Cerebellar cortex (tissue), 1 donor: Measurements from ENCODE around the gene CFP.
"Not testable (repeated sequence)": the region's sequence is repeated elsewhere in the genome, so short reads cannot be mapped to it uniquely, and the experiment has no call there.

ENCODE experiments used
- DNase-seq: peaks from one replicate; pipeline ENCODE4 v3.0.0-alpha.2; 2015; ENCODE audit warnings: low spot score

Gene CFP

DNA sequence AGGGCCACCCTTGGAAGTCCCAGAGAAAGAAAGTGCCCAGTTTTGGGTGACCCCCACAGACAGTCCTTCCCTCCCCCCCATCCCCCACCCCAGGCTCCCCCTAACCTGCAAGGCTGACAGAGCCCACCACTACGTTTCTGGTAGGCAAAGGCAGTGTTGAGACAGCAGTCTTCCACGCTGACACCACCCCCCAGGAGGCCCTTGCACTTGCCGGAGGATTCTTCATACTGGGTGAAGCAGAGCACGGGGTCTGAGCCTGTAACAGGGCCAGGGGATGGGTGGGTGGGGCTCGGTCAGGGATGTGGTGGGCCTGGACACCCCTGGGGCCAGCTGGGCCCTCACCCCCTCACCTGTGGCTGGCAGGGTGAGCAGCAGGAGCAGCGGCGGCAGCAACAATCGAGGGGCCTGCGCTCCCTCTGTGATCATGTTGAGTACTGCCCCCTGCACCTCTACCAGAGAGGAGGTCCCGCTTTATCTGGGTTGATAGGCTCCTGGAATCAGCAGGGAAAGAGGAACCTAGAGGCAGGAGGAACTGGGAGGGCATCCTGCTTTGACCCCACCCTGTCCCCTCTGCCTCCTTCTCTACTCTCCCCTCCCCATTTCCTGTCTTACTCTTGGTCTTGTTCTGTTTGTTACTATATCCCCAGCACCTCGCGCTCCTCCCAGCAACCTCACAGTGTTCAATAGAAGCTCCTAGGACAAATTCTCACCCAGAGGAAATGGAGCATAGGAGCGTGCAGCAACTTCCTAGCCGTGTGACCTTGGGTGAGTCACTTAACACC, at the start of gene CFP:
TSS of gene CFP (minus strand) at position 512 of the 782 bp plus-strand sequence. CDS start at position 426, 86 bp downstream.
- DNase-seq: no peak

DNA sequence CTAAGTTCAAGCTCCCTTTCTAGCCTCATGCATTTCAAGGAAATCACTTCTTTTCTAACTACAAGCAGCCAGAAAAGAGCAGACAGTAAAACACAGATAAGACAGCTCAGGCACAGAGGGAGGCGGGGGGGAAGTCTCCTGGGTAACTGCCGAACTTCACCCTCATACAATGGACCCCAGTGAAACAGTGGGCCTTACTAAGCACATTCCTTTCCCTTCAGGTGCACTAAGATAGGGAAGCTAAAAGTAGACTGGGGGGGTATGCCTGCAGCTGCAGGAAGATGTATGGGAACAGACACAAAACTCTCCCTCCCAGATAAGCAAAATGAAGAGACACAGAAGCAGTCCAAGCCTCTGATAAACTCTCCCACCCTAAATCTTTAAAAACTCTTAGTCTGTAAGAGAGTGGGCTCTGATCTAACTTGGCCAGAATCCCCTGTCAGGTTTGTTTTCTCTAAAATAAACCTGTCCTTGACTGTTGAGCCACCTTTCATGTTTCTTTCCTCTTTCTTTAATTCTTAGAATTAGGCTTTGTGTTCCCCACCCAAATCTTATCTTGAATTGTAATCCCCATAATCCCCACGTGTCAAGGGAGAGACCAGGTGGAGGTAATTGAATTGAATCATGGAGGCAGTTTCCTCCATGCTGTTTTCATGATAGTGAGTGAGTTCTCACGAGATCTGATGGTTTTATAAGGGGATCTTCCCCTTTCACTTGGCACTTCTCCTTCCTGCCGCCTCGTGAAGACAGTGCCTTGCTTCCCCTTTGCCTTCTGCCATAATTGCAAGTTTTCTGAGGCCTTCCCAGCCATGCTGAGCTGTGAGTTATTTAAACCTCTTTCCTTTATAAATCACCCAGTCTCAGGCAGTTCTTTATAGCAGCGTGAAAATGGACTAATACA, 46.5 kb upstream of the CFP start:
- DNase-seq: not testable (repeated sequence)

DNA sequence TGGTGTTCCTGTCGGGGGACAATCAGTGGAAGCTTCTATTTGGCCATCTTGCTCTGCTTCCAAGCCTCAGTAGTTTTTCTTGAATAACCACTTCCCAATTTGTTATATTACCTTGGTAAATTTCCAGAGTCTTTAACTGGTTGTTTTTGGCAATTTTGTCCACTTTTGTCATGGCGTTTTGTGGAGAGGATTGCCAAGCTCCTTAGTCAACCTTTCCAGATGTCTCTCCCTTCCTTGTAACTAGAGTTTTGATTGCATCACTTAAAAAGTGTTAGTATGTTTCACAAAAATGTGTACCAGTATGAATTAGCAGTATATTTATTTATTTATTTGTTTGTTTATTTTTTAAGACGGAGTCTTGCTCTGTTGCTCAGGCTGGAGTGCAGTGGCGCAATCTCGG, 45.0 kb upstream of the CFP start:
- DNase-seq: no peak

DNA sequence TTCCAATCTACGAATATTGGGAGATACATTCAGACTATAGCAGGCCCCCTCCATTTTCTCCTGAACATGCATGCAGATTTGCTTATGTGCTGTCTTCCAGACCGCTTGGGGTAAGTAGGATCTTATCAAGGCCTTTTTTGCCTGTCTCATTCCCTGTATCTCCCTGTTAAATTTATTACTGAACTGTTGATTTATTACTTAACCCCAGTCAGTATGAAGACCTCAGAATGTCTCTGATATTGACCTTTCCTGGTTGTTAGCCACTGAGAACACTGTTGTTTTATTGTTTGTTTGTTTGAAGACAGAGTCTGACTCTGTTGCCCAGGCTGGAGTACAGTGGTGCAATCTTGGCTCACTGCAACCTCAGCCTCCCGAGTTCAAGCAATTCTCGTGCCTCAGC, 36.1 kb upstream of the CFP start:
- not testable (repeated sequence) for DNase-seq

DNA sequence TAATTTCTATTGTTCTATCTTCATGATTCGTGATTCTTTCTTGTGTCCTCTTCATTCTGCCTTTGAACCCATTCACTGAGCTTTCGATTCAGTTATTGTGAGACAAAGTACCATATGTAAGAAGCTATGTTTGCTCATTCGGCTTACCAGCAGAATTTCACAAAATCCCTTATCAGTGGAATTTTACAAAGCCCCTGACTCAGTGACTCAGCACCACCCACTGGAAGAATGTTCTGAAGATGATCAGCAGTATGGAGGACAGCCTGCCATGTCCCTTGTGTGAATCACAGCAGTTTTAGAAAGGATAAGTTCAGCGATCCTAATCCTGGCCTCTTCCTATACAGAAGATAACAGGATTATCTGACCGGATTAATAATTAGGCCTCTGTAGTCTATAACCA, 35.0 kb upstream of the CFP start:
- DNase-seq: no peak

DNA sequence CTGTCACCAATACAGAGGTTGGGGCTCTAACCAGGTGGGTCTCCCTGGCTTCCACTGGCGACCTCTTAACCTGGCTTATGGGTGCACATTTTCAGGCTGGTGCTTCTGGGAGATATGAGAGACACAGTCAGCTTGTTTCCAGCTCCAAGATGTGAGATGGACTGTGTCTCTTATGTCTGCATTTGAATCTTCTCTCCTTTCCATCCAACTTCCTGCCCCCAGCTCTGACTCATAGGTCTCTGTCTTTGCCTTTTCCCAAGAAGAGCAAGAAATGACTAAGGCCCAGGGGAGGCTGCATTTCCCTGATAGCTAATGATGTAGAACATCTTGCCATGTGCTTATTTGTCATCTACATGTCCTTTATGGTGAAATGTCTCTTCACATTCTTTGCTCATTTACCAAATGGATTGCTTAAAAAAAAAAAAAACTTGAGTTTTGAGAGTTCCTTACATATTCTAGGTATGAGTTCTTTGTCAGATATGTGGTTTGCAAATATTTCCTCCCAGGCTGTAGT, 32.5 kb upstream of the CFP start:
- DNase-seq: no peak

DNA sequence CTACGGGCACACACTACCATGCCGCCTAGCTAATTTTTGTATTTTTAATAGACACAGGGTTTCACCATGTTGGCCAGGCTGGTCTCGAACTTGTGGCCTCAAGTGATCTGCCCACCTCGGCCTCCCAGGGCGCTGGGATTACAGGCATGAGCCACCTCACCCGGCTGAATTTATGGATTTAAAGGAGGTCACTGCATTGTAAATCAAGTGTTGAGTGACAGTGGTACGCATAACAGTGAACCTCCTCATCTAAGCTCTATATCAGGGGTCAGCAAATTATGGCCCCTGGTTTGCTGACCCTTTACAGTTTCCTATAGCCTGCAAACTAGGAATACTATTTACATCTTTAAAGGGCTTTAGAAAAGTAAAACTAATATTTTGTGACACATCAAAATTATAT, 31.8 kb upstream of the CFP start:
- no peak for DNase-seq

DNA sequence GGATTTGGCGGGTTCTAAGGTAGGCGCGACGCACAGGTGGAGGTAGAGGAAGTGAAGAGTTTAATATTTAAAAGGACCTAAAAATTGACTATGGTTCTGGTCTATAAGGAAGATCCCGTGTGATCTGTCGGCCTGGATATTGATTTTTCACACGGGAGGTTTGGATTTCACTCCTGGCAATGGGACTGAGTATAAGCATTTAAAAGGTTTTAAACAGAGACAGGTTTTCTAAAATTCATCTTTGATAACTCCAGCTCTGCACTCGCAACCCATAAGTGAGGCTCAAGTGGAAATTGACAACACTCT, 29.6 kb upstream of the CFP start:
- DNase-seq: no peak

DNA sequence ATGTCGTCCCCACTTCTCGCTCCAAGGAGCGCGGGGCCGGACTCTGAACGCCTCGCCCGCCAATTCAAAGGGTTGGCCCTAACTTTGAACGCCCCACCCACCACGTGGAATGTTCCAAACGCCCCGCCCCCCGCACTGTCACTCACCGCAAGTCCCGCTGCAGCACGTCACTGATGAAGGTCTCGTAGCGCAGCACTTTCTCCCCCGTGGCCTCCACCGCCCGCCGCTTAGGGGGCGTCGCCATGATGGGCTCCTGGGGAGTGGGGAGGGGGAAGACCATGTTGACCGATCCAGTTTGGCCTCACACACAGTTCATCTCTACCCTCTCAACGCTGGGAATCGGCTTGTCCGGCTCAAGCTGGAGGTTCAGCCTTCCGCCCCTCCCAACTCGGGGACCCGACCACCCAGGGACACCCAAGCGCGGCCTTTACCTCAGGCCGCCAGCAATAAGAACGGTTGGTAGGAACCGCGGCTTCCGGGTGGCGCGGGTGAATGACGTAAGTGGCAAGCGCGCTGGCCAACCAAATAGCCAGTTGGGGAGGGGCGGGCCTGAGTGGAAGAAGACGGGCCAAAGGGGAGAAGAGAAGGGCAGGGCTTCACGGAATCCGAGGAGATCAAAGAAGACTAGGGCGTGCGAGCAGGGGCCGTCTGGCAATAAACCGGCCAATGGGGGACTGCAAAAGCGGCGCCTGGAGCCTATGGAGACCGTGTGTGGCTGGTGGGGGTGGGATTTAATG, 29.1 kb upstream of the CFP start, which contains the start of gene UXT:
TSS of gene UXT (minus strand) at position 497 of the 737 bp plus-strand sequence. CDS start at position 244, 253 bp downstream.
- peak; percentile 94 for DNase-seq

DNA sequence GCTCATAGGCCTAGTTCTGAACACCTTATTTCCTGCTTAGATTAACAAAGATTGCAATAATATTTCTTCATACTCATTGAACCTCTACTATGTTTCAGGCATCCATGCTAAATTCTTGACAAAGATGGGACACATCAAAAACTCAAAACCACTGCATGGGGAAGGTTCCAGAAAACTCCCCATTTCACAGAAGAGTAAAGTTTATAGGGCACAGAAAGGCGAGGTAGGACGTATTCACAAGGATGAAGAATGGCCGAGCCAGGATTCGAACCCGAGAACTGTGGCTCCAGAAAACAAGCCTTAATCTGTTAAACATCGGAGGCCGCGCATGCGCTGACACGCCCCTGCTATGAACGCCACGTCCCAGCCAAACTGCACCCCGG, 28.6 kb upstream of the CFP start:
- DNase-seq: no peak

DNA sequence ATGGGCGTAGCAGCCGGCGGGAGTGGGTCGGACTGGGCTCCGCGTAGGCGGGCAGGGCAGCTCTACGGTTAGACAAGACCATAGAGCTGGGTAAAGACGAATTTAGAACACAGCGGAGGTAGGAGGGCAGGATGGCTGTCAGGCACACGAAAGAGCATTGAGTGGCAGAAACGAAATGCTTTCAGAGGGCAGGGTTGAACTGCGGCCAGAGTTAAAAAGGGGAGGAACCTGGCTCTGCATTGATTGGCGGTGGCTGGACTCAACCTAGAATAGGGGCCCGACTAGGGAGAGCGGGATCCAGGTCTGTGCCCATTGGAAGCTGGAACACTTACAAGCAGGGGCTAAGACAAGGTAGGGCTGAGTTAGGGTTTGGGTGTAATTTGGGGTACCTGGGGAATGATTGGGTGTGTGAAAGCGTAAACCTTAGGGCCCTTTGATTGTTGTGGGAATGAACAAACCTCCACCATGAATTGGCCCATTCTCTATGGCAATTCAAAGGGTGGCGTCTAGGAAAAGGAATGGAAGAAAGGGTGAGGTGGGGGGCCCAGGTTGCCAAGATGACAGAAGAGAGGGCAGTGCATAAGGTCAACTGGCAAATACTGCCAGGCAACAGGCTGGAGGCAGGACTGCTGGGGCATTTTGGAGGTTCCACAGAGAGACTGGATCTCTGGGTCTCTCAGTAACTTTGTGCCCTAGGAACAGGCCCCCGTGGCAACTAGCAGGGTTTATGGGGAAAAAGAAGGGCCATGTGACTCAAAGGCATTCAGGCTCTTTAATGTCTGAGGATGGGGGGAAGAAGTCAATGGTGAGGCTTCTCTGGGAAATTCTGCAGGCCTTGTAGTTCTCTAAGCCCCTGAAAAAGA, 21.5 kb upstream of the CFP start:
- no peak for DNase-seq

DNA sequence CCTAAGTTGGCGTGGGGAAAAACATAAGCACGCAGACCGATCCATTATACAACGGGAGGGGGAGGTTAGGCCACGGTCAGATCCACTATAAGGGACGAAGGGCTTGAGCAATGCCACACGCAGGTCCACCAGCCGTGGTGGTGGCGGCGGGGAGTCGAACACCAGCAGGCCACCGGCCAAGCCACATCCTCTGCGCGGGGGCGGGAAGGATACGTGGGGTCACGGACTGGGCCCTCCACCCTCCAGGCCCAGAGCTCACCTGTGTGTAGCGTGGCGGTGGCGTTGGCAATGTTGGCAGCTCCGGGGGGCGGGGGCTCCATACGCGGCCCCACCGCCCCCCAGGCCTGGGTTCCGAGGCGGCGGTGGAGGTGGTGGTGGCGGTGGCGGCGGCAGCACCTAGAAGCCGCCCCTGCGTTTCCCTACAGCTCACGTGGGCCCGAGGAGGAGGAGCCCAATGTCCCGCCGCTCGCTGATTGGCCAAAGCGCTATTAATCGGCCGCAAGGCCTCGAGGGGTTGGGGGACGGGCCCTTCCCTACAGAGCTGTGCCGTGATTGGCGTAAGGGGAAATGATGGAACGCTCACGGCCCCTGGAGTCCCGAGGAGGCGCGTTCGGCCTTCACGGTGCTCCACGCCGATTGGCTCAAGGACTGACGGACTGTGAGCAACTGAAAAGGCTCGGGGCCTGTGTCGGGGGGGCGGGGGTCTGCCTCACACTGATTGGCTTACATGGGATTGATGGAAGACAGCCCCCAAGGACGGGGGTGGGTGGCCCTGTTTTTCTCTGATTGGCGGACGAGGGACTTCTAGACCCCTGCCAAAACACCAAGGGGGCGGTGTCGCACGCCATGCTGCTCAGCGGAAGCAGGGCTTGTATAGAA, 20.7 kb upstream of the CFP start, which contains the start of gene ELK1:
TSS of gene ELK1 (minus strand) at position 400 of the 879 bp plus-strand sequence. CDS start 9,122 bp downstream, outside the sequence.
- peak; percentile 98 for DNase-seq

DNA sequence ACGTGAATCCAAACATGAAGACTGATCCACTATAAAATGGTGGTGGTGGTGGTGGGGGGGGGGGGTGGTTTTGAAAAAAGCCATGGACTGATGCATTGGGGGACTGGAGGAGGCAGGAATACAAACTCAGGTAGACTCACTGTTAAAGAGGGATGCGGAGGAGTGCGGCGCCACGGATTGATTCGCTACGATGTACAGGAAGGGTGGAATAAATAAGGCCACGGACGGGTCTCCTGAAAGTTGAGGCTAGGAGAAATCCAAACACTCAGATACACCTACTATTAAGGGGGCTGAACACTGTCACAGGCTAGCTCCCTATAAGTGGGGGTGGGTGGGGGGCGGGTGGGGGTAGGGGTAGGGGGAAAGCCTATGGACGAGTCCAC, 20.0 kb upstream of the CFP start:
- DNase-seq: no peak

DNA sequence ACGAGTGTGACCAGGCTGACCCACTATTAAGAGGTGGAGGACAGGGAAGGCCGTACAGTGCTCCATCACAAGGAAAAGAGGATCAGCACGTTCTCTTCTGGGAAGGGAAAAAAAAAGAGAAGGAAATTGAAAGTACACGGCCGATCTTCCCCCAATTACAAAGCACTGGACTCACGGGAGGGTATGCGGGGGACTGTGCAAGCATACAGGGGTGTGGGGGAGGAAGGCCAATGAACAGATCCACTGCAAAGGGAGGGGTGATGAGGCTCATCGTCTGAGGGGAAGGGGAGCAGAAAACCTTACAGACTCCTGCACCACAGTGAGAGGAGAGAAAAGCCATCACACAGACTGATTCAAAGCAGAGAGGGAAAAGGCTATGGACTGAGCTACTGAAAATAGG, 19.5 kb upstream of the CFP start:
- no peak for DNase-seq

DNA sequence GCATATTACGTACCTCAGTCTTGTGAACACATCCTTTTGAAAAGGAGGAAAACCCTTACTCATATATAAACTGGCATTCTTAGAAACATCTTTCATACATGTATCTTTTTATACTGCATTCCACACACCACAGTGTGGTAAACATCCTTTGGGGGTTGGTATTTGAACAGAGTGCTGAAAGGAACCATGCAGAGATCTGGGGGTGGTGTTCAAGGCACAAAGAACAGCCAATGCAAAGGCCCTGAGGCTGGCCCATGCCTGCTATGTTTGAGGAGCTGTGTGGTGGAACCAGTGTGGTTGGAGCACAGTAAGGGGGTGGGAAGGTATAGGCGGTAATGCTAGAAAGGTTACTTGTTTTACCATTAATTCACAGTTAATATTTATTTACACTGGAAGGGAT, 18.6 kb upstream of the CFP start:
- no peak for DNase-seq

DNA sequence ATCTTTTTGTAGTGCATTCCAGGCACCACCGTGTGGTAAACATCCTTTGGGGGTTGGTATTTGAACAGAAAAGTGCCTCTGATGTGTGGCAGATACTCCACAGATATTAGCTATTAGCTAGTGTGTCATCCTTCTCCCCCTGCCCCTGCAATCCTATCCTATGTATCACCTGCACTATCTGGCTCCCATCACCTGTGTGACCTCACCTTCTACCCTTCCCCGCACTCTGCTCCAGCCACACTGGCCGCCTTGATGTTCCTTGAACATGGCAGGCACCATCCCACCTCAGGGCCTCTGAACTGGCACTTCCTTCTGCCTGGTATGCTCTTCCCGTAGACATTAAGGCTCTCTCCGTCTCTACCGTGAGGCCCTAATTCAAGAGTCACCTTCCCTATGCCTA, 16.9 kb upstream of the CFP start:
- DNase-seq: no peak

DNA sequence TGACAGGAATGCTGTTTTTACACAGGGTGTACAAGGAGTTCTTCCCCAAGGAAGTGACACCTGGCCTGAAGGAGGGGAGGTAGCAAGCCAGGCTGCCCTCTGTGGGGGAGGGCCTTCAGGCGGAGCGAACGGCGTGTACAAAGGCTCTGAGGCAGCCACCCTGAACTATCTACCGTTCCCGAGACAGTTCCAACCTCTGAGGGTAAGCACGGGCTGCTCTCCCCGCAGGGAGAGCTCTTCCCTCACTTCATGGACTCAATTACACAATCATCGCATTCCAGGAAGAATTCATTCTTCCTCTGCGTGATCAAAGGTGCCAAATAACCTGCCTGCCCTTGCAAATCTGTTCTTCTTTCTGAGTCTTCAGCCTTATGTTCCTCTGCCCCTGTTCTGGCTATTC, 15.8 kb upstream of the CFP start:
- no peak for DNase-seq

DNA sequence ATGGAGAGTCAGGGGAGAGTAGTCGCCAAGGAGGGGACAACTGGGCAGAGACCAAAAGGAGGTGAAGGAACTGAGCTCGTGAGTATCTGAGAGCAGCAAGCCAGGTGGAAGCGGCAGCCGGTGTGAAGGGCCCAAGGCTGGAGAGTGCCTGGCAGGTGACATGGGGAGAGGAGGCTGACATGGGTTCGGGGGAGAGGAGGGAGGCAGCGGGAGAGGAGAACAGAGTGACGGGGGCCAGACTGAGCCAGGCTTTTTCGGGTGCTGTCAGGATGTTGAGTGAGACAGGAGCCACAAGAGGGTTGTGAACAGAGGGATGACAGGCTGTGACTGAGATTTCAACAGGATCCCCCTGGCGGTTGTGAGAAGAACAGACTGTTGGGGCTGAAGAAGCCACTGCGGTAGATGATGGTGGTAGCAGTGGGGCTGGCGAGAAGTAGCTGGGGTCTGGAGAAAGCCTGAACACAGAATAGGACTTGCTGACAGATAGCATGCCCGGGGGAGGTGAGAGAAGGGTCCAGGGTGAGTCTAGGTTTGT, 14.9 kb upstream of the CFP start:
- peak; percentile 79 for DNase-seq

DNA sequence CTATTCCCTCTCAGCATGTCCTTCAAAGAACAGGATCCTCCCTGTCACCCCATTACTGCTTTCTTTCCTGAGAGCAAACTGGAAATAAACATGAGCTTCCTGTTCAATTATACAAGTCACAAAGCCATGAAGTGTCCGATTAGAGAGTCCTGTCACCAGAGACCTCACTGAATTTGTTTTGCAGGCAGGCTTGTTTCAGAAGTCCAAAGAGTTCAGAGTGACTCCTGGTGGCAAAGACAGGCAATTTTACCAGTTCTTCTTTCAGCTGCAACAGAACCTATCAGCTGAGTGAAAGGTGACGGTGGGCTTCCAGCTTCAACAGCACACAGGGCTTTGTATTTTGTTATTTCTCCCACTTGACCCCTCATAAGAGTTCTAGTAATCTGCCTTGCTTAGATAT, 14.2 kb upstream of the CFP start:
- DNase-seq: peak; percentile 61

DNA sequence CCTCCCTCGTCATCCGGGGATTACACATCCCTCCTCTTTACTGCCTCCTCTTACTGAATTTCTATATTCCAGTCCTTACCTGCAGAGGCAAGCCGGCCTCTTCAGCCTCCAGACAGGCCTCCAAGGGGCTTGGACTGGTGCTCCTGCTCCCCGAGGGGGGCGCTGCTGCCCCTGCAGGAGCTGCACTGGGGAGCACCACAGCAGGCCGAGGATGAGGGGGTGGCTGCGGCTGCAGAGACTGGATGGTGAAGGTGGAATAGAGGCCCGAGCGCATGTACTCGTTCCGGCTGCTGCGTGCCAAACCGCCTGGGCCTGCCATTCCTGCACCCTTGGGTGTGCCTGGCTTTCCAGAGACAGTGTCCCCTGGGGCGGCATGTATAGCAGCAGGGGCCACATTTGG, 9.1 kb upstream of the CFP start:
- DNase-seq: no peak
